GM04503 (cell line): ENCODE data around the gene PGK1.
"Not testable (repeated sequence)": the region's sequence is repeated elsewhere in the genome, so short reads cannot be mapped to it uniquely, and the experiment has no call there.

ENCODE experiments used
- DNase-seq: peaks from one replicate; pipeline ENCODE4 v3.0.0-alpha.2; 2012; ENCODE audit warnings: low read depth

PGK1 gene

DNA sequence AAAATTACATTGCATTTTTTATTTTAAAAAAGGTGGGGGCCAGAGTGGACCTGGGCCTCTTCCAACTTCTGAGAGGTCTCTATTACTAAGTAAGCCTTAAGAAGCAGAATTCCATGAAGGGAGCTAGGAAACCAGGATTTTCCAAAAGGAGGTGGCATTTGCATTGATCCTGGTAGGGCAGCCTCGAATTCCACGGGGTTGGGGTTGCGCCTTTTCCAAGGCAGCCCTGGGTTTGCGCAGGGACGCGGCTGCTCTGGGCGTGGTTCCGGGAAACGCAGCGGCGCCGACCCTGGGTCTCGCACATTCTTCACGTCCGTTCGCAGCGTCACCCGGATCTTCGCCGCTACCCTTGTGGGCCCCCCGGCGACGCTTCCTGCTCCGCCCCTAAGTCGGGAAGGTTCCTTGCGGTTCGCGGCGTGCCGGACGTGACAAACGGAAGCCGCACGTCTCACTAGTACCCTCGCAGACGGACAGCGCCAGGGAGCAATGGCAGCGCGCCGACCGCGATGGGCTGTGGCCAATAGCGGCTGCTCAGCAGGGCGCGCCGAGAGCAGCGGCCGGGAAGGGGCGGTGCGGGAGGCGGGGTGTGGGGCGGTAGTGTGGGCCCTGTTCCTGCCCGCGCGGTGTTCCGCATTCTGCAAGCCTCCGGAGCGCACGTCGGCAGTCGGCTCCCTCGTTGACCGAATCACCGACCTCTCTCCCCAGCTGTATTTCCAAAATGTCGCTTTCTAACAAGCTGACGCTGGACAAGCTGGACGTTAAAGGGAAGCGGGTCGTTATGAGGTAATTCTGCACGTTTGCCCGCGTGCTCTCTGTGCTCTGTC lies at the start of gene PGK1:
Gene PGK1, plus strand, starts transcription at position 626 of the 824 bp plus-strand sequence. Its CDS starts 93 bp downstream, at position 719.
- DNase-seq = peak; percentile 77

DNA sequence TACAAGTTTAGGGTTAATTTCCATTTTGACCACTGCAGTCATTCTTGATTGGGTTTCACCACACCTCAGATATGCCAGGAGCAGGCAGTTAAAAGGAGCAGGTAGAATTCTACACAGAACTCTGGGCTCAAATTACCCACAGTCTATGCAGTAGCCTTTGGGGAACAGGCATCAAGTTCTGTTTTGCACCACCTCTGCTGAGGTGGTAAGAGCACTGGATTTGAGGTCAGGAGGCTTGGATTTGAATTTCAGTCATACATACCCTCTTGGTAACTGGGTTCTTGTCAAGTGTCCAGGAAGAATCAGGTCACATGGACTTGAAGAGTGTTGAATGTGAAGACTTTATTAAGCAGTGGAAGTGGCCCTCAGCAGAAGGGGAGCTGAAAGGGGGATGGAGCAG lies 40.4 kb upstream of the PGK1 start:
- no peak for DNase-seq

DNA sequence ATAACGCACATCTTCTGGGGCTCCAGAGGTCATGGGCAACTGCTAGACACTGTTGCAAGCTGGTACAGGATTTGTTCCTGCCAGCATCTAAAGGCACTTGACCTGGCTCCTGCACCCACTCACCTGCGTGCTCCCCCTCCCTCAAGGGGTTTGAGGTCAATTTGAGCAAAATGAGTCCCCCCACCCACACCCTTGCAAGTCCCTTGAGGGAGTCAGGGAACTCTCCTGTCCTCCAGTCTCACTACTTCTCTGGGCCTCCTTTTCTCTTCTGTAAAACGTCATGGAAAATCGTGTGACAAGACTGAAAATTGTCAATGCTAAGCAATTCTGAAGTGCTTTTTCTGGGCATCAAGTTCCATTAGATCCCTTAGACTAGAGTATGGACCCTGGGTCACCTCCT lies 39.9 kb upstream of the PGK1 start:
- no peak for DNase-seq

DNA sequence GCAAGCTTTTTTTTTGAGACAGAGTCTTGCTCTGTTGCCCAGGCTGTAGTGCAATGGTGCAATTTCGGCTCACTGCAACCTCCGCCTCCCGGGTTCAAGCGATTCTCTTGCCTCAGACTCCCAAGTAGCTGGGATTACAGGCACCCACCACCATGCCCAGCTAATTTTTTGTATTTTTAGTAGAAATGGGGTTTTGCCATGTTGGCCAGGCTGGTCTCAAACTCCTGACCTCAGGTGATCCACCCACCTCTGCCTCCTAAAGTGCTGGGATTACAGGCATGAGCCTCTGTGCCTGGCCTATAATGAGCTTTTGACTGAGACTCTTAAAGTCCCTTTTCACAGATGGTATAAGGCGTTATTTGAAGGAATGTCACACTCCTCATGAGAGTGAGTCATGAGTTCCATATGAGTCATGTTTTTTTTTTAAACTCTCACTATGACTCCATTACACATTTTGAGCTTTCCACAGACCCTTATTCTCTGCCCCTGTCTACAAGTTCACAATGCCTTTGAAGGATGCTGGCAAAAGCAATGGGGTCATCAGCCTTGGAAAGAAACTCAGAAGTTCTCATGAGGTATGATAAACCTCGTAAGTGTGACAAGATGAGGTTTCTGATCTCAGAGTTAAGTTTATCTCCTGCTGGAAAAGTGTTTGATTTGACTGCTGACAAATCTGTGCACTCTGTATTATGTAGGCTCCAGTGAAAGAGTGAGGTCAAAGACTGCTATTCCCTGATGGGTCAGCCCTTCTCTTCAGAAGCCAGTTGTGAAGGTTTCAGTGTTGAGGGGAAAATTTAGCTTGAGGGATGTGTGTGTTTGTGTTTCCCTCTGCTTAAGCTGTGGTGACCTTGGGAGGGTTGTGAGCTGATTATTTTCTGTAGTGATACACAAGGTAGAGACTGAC lies 39.1 kb upstream of the PGK1 start:
- DNase-seq = peak; percentile 32

DNA sequence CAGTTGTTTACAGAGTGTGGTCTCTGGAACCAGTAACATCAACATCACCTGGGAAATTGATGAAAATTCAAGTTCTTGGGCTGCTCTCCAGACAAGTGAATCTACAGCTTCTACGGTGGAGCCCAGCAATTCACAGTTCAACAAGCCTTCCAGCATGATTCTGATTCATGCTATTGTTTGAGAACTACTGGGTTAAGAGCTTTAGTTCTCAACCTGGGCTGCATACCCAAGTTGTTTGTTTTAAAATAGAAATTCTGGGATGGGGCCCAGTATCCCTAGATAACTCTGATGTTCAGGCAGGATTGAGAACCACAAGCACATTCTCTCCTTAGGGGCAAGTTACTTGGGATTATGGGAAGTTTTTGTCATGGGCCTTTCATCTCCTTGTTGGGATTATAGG lies 37.9 kb upstream of the PGK1 start:
- DNase-seq = peak; percentile 1

DNA sequence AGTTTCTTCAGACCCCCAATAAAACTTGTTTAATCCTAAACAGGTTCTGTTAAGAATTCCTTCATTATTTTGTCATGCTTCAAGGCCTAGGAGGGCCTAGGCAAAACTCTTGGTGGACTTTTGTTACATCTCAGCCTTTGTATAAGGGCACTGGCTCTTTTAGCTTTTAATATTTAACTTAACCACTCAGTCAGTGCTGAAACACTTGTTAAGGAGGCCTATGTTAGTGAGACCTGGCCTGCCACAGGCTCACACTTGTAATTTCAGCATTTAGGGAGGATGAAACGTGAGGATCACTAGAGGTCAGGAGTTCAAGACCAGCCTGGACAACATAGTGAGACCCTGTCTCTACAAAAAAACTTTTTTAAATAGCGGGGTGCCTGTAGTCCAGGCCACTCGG lies 32.7 kb upstream of the PGK1 start:
- DNase-seq = no peak

DNA sequence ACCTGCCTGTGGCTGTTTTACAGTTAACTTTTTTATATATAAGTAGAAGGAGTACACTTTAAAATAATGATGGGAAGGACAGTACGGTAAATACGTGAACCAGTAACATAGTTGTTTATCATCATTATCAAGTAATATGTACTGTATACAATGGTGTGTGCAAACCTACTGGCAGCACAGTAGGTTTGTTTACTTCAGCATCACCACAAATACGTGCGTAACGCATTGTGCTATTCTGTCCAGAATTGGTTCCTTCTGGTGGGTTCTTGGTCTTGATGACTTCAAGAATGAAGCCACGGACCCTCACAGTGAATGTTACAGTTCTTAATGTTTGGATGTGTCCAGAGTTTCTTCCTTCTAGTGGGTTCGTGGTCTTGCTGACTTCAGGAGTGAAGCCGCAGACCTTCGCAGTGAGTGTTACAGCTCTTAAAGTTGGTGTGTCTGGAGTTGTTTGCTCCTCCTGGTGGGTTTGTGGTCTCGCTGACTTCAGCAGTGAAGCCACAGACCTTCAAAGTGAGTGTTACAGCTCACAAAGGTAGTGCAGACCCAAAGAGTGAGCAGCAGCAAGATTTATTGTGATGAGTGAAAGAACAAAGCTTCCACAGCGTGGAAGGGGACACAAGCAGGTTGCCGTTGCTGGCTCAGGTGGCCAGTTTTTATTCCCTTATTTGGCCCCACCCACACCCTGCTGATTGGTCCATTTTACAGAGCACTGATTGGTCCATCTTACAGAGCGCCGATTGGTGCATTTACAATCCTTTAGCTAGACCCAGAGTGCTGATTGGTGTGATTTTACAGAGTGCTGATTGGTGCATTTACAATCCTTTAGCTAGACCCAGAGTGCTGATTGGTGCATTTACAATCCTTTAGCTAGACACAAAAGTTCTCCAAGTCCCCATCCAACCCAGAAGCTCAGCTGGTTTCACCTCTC lies 30.6 kb upstream of the PGK1 start:
- DNase-seq = not testable (repeated sequence)

DNA sequence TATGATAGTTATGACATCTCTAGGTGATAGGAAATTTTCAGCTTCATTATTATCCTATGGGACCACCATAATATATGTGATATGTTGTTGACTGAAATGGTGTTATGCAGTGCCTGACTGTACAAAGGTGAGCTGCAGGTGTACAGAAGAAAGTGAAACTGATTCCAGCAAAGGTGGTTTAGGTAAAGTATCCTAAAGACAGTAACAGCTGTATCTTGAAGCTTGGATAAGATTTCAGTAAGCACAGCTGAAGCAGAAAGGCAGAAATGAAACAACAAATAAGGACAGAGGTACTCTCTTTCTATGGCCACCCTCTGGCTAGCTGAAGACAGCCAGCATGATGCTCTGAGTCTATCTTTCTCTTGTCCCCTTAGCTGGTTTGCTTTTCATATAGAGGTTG lies 30.0 kb upstream of the PGK1 start:
- DNase-seq = no peak

DNA sequence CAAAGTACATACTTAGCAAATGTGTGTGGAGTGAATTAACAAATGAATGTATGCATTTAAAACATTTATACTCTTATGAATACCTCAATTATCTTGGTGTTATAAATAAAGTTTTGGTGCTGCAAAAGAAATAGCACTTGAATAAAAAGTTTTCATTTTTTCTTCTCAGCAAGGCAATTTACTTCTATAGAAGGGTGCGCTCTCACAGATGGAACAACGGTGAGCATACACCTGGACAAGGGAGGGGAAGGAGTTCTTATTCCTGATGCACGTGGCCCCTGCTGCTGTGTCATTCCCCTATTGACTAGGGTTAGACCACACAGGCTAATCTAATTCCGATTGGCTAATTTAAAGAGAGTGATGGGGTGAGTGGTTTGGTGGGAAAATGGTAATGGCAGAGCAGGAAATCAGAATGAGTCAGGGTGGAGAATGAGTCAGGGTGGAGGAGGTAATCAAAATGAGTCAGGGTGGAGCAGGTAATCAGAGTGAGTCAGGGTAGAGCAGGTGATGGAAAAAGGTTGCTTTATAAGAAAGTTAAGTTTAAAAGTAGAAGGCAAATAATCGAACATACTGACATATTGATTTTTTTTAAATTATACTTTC lies 28.2 kb upstream of the PGK1 start:
- no peak for DNase-seq

DNA sequence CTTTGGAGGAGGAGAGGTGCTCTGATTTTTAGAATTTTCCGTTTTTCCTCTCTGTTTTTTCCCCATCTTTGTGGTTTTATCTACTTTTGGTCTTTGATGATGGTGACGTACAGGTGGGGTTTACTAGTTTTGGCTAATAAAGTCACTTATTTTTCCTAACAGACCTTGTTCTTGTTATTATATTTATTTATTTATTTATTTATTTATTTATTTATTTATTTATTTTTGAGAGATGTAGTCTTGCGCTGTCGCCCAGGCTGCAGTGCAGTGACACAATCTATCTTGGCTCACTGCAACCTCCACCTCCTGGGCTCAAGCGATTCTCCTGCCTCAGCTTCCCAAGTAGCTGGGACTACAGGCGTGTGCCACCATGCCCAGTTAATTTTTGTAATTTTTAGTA lies 22.6 kb upstream of the PGK1 start:
- not testable (repeated sequence) for DNase-seq

DNA sequence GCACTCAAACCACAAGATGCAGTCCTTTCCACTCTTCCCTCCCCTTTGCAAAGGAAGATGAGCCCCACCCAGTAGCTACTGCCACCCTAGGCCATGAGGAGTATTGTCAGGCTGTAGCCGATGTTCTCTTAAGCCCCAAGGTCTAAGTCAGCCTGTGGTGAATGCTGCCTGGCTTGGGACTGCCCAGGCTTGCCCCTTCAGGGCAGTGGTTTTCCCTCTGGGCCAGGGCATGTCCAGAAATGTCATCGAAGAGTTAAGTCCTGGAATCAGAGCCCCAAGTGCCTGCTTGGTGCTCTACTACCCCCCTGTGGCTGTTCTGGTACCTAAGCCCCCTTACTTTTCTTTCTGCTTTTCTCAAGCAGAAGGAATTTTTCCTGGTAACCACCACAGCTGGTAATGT lies 11.8 kb upstream of the PGK1 start:
- no peak for DNase-seq

DNA sequence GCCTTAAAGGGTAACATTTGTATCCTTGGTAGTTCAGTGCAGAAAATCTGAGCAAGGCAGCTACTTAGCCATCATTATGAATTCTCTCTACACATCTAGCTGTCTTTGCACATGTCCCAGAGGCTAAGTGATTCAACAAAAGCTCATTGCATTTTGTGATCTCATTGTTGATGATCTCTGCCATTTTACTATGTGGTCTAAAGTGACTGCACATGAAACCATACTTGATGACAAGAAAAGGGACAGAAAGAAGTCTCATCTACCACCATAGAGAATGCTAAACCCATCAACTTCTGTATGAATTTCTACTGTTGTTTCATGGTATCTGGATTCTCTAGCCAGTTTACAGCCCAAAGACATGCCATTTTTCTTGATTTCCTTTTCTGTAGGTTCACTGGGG lies 5.9 kb upstream of the PGK1 start:
- DNase-seq = no peak

DNA sequence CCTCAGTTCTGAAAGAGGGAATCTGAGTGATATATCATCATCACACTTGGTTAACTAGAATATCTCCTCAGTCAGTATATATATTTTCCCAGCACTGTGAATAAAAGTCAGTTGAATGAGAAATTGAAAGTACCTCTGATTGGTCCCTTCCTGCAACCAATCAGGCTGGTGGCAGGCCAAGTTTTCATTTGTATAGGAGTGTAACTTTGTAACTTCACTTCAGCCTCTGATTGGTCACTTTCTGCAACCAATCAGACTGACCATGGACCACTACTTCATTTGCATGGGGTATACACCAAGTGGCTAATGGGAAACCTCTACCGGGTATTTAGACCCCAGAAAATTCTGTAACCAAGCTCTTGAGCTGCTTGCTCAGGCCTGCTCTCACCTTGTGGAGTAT lies 2.0 kb upstream of the PGK1 start:
- no peak for DNase-seq

DNA sequence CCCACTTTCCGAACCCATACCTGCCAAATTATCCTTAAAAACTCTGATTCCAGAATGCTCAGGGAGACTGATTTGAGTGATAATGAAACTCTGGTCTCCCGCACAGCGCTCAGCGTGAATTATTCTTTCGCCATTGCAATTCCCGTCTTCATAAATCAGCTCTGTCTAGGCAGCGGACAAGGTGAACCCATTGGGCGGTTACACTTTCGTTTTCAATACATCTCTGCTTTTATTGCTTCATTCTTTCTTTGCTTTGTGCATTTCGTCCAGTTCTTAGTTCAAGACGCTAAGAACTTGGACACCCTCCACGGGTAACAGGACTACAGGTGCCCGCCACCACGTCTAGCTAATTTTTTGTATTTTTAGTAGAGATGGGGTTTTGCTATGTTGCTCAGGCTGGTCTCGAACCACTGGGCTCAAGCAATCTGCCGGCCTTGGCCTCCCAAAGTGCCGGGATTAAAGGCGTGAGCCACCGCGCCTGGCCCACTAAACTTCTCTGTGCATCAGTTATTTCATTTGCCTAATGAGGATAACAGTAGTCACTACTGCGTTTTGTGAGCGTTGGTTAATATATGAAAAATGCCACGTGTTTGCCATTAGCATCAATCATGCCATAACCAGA lies 936 bp upstream of the PGK1 start:
- no peak for DNase-seq

DNA sequence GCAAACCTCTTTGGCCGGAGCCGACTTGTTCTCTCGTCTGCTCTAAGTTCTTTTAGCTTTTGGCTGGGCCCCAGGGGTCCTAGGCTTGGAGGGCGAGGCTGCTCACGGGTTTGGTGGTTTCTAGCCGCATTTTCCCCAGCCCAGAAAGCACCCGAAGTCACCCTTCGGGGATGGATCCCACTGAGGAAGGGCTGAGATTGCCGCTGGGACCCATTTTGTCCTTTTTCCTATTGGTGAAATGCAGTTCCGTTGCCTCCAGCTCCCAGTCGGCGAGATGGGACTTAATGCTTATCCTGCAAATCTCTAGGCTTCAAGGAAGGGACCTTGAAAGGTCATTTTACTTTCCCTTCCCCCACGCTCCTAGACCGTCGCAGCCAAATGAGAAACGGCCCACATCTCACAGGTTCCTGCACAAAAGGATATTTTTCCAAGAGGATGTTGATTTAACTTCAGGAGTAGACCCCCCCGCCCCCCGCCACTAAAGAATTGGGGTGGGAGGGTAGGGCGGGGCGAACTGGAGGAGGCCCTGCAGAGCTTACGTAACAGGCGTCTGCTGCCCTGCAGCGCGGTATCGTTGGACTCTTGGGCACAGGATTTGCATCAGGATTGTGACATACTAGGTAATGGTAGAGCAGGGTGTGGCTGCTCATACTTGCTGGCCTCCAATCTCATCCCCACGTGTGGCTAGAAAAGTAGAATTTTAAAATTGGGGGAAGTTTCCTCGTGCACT lies 564 bp downstream of the PGK1 start:
- DNase-seq = peak; percentile 6

DNA sequence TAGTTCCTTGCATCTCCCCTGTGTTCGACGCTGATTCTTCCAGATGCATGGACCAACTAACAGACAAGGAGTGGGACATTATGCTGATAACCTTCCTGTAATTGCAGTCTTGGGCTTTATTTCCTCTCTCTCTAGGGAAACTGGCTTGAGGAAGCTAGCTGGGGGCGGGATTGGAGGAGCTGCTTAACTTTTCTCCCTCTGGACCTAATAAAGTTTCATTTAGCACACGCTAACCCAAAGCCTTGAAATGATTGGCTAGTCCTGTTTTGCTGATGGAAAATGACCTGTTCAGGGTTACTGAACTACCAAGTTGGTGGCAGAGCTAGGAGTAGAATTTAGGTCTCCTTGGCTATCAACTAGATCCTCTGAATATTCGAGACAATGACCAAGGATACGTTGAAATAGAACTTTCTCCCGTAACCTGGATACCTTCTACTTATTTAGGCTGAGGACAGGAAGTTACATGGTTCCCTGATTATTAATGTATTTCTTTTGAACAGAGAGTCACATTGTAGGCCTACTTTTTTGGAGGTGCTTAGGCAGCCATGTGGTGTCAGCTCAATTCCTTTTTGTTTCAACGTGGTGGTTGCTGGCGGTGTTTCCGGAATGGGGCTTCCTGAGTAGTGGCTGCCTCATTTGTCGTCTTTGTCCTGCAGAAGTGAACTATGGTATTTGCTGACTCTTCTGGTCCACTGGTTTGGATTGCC lies 2.0 kb downstream of the PGK1 start:
- no peak for DNase-seq

DNA sequence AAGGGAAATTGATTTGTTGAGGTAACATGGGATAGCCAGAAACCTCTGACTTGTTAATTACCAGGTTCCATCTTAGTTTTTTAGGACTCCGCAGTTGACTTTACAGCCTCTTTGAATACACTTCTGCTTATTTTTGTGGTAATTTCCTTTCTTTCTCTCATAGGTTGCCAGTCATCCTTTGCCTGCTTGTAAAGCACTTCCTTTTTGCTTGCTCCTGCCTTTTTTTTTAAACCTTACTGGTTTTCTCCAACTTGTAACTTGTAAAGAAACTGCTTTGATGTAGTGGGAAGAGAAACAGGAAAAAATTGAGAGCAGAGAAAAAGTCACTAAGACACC lies 2.6 kb downstream of the PGK1 start:
- DNase-seq = no peak

DNA sequence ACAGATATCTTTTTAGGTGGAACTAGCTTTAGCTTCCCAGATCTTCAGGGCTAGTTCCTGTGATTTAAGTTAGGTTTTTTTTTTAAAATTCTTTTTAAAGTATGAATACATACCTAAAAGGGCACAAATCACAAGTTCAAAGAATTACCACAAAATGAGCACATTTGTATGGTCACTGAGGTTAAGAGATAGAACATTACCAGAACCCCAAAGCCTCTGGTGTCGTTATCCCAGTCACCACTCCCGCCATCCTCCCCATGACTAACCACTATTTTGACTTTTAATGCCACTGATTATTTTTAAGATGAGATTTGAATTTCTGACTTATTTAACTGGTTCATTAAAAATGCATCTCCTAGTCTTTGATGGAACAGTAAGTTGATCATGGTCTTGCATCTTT lies 5.4 kb downstream of the PGK1 start:
- no peak for DNase-seq

DNA sequence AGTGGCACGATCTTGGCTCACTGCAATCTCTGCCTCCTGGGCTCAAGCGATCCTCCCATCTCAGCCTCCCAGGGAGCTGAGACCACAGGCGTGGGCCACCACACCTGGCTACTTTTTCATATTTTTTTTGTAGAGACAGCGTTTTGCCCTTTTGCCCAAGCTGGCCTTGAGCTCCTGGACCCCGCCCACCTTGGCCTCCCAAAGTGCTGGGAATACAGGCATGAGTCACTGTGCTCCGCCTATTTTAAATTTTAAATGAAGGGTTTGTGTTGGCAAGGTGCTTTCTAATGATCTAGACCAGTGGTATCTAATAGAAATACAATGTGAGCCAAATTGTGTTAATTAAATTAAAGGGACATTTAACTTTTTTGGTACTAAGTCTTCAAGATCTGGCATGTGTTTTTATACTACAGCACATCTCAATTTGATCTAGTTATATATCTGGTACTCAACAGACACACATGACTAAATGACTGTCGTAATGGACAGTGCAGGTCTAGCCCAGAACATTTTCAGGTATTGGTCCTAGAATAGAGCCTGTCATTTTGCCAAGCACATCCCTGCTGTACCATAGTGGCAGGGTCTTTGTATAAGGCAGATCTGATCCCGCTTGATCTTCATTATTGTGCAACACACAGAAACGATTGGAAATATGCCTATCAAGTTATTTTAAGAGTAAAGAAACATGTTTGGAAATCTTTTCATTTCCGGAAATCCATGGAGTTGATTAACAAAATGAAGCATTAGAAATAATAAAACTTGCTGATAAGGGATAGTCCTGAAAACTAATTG lies 7.3 kb downstream of the PGK1 start:
- DNase-seq = no peak
